ENCODE results near the gene UBE2N.

Gene UBE2N

DNA sequence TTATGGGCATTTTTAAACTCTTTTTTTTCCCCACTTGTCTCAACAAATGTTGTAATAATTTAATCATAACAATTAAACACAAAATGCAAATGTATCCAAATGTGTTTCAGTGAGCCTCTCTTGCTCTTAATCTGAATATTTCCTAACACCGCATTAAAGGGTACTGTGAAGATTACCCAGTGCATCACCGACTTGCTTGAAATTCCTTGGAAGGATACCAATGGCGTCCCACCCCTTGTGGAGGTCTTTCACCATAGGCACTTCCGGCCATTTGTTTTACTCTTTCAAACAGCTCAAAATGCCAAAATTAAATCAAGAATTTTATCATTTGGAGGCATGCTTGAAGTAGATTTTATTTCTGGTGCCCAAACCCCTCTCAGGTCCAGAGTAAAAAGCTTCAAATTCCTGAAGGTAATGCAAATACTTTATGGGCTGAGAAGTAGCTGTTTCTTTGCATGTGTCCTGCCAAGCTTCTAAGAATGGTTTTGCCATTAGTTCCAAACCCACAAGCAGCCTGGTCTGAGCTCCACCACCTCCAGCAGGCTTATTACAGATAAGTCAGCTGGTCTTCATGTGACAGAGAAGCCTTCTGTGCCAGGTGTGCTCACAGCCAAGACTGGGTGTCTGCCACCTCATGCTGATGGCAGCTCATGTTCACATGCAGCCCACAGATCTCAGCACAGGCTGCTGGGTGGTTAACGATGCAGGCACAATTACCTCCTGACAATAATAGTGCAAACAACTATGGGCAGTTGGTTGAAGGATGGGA lies 80.4 kb downstream of the UBE2N start:
- no peak for DNase-seq (ENCODE audit: extremely low read depth in 1 of 2, low read depth in 1 of 2)

DNA sequence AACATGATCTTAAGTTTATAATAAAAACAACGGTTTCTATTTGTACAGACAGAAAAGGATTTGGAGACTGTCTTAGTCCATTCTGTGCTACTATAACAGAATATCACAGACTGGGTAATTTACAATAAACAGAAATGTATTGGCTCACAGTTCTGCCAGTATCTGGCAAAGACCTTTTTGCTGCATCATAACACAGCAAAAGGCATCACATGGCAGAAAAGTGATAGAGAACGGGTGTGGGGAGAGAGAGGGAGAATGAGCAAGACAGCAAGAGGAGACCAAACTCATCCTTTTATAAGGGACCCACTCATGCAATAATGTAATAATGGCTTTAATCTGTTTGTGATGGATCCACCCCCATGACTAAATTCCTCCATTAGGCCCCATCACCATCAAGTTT lies 81.1 kb downstream of the UBE2N start:
- DNase-seq (ENCODE audit: extremely low read depth in 1 of 2, low read depth in 1 of 2) = no peak

DNA sequence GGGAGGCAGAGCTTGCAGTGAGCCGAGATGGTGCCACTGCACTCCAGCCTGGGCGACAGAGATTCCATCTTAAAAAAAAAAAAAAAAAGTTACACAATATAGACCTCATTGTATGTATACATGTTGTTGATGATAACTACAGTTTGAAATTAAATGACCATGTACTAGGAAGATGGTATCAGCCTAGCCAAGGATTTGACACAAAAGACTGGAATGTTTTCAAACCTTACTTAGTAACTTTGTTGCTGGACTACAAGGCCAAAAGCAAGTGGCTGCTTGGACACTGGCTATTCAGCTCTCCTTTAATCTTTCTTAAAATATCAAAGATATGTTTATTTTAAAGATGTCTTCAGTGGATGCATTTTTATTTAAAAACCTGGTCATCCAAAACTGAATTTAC lies 82.9 kb downstream of the UBE2N start:
- no peak for DNase-seq (ENCODE audit: extremely low read depth in 1 of 2, low read depth in 1 of 2)

DNA sequence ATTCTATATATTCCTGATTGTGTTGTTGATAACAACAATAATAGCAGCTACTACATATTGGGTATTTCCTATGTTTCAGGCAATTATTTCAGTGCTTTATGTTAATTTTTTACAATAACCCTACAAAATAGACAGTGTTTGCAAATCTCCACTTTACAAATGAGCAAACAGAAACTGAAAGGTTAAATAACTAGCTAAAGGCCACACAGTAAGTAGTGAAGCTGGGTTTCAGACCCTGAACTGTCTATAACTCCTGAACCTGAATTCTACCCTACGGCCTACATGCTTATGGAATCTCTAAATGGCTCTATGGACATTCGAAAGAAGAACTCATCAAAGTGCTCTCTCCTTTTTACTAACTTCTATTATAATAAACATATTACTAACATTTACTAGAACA lies 83.7 kb downstream of the UBE2N start:
- DNase-seq (ENCODE audit: extremely low read depth in 1 of 2, low read depth in 1 of 2) = no peak

DNA sequence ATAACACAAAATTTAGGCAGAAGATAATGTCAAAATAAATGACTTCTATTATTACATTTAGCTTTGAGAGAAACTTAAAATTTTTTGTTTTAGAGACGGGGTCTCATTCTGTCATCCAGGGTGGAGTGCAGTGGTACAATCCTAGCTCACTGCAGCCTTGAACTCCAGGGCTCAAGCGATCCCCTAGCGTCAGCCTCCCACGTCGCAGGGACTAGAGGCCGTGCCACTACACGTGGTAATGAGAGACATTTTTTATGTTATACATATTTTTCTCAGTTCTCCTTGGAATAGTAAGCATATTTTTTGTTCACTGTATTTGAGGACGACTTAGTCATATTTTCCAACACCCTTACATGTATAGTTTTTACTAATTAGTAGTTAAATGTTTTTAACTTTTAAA lies 85.5 kb downstream of the UBE2N start:
- DNase-seq (ENCODE audit: extremely low read depth in 1 of 2, low read depth in 1 of 2) = no peak

Data from activated CD8-positive, alpha-beta memory T cell treated with anti-CD3 and anti-CD28 coated beads for 1 hour (primary cell).